HCT116 (cell line): Measurements from ENCODE around the gene RSAD2. TPM values are rescaled to one million over a fixed set of nuclear protein-coding genes. Genes with fewer than 3 reads are reported as not detected.

Experiments used
- ATAC-seq: fragments of 200-7000 bp; cut with Tn5 transposase; 2 replicates; pipeline ENCODE4 v1.9.1; 2020; ENCODE audit warnings: mild to moderate bottlenecking, moderate library complexity
- BruUV-seq: library from RNA; stranded (reverse); fragments of 400-500 nt; replicated peaks from 2 replicates; lab custom pipeline; 2021; lab: Mats Ljungman, UMichigan
- CTCF ChIA-PET: fragments of 300-600 bp; sonication (Branson Sonifier 250); formaldehyde crosslinking; loops from one replicate; lab custom pipeline; 2021; ENCODE audit warnings: antibody characterized with exemption; lab: Charles Lee
- POLR2A ChIA-PET: fragments of 300-600, 350-600 bp; sonication (Branson Sonifier 250); formaldehyde crosslinking; loops from one replicate; lab custom pipeline; 2021; ENCODE audit warnings: antibody characterized with exemption; lab: Charles Lee
- RAD21 ChIA-PET, 2 experiments: fragments of 300-600 bp; sonication (Branson Sonifier 250); formaldehyde crosslinking; loops; one replicate each; lab custom pipeline; 2023; ENCODE audit warnings: low total read pairs in 2 of 2; ENCODE audit not compliant: uncharacterized antibody in 2 of 2, unreplicated experiment in 2 of 2, low non-redundant PET in 1 of 2; lab: Charles Lee
- DNase-seq: peaks from one replicate; pipeline ENCODE4 v3.0.0-alpha.2; 2010; ENCODE audit warnings: low read depth, low spot score
- H2AFZ ChIP-seq: fragments of 200-600 bp; shearing (Covaris generic), sonication (generic); 2 replicates; pipeline ENCODE4 v1.6.1; 2017; ENCODE audit warnings: low read depth, mixed run types, mixed read lengths, antibody characterized with exemption, low read length; ENCODE audit not compliant: poor library complexity, severe bottlenecking
- H3K27ac ChIP-seq: 2 replicates; pipeline ENCODE4 v1.5.1; 2012; ENCODE audit warnings: low read depth, low read length
- H3K27me3 ChIP-seq: fragments of 200-600 bp; sonication (generic); 2 replicates; pipeline ENCODE4 v1.6.1; 2016; ENCODE audit warnings: mixed run types, low read length, mixed read lengths; ENCODE audit not compliant: insufficient read depth
- H3K36me3 ChIP-seq, 2 experiments: fragments of 200-500 bp in 1 of 2; fragments of 200-600 bp in 1 of 2; sonication (Bioruptor generic) in 1 of 2; sonication (generic) in 1 of 2; 2 replicates each; pipeline versions ENCODE4 v1.5.1 to v1.6.1; 2014 to 2016; ENCODE audit warnings: low read length in 2 of 2, inconsistent platforms in 1 of 2, mixed read lengths in 1 of 2, mixed run types in 1 of 2; ENCODE audit not compliant: insufficient read depth in 2 of 2, control insufficient read depth in 1 of 2
- H3K4me1 ChIP-seq, 2 experiments: fragments of 200-600 bp in 1 of 2; sonication (generic) in 1 of 2; 2 replicates each; pipeline versions ENCODE4 v1.5.1 to v1.6.1; 2012 to 2017; ENCODE audit warnings: low read length in 2 of 2, inconsistent platforms in 1 of 2, mild to moderate bottlenecking in 1 of 2, mixed read lengths in 1 of 2, mixed run types in 1 of 2, moderate library complexity in 1 of 2; ENCODE audit not compliant: insufficient read depth in 2 of 2, control insufficient read depth in 1 of 2
- H3K4me2 ChIP-seq: fragments of 200-600 bp; sonication (generic); 2 replicates; pipeline ENCODE4 v1.6.1; 2017; ENCODE audit warnings: mixed run types, low read length, mixed read lengths
- H3K4me3 ChIP-seq, 2 experiments: fragments of 200-600 bp in 1 of 2; sonication (generic) in 1 of 2; replicated peaks in 1 of 2; 2 replicates each; pipeline ENCODE4 v1.5.1; 2011 to 2016; ENCODE audit warnings: low read length in 2 of 2, control low read depth in 1 of 2, low read depth in 1 of 2, mild to moderate bottlenecking in 1 of 2, mixed read lengths in 1 of 2, mixed run types in 1 of 2
- H3K79me2 ChIP-seq: fragments of 200-600 bp; sonication (generic); 2 replicates; pipeline ENCODE4 v1.6.1; 2017; ENCODE audit warnings: mild to moderate bottlenecking, mixed run types, low read length, moderate library complexity, mixed read lengths; ENCODE audit not compliant: insufficient read depth
- H3K9ac ChIP-seq: fragments of 200-600 bp; sonication (generic); 2 replicates; pipeline ENCODE4 v1.6.1; 2016; ENCODE audit warnings: low read length, mixed read lengths
- H3K9me2 ChIP-seq: fragments of 200-600 bp; sonication (generic), shearing (Covaris generic); 2 replicates; pipeline ENCODE4 v1.6.1; 2017; ENCODE audit warnings: mixed run types, mild to moderate bottlenecking, moderate library complexity; ENCODE audit not compliant: insufficient read depth
- H3K9me3 ChIP-seq, 2 experiments: fragments of 200-500 bp in 1 of 2; fragments of 200-600 bp in 1 of 2; sonication (Bioruptor generic) in 1 of 2; sonication (generic) in 1 of 2; 2 replicates each; pipeline ENCODE4 v1.6.1; 2014 to 2017; ENCODE audit warnings: low read length in 2 of 2, mixed read lengths in 2 of 2, inconsistent platforms in 1 of 2, low read depth in 1 of 2, mild to moderate bottlenecking in 1 of 2, mixed run types in 1 of 2, moderate library complexity in 1 of 2; ENCODE audit not compliant: control insufficient read depth in 1 of 2, insufficient read depth in 1 of 2
- H4K20me1 ChIP-seq: fragments of 200-600 bp; sonication (generic), shearing (Covaris generic); 2 replicates; pipeline ENCODE4 v1.6.1; 2017; ENCODE audit warnings: mixed run types, mild to moderate bottlenecking, moderate library complexity; ENCODE audit not compliant: insufficient read depth
- ATF3 ChIP-seq: IDR thresholded peaks from 2 replicates; pipeline ENCODE4 v1.6.1; 2012
- CBX3 ChIP-seq: IDR thresholded peaks from 2 replicates; pipeline ENCODE4 v1.6.1; 2012; ENCODE audit warnings: low read depth
- CEBPB ChIP-seq: IDR thresholded peaks from 2 replicates; pipeline ENCODE4 v1.6.1; 2012; ENCODE audit warnings: low read depth
- CTCF ChIP-seq, 3 experiments: fragments of 200-600 bp in 1 of 3; sonication (generic) in 1 of 3; IDR thresholded peaks in 2 of 3; conservative IDR thresholded peaks in 1 of 3; 2 replicates each; pipeline ENCODE4 v1.5.1; 2012 to 2017; ENCODE audit warnings: low read depth in 2 of 3, low read length in 2 of 3, antibody characterized with exemption in 1 of 3, borderline replicate concordance in 1 of 3, control low read depth in 1 of 3, mild to moderate bottlenecking in 1 of 3, mixed read lengths in 1 of 3, mixed run types in 1 of 3, moderate library complexity in 1 of 3; ENCODE audit not compliant: insufficient read depth in 1 of 3
- EGR1 ChIP-seq: IDR thresholded peaks from 2 replicates; pipeline ENCODE4 v1.6.1; 2012; ENCODE audit warnings: low read depth
- ELF1 ChIP-seq: IDR thresholded peaks from 2 replicates; pipeline ENCODE4 v1.6.1; 2012; ENCODE audit warnings: low read depth, borderline replicate concordance
- EZH2 ChIP-seq: fragments of 200-600 bp; sonication (generic); IDR thresholded peaks from 2 replicates; pipeline ENCODE4 v1.6.1; 2017; ENCODE audit warnings: antibody characterized with exemption, mixed run types
- FOSL1 ChIP-seq: IDR thresholded peaks from 2 replicates; pipeline ENCODE4 v1.6.1; 2012; ENCODE audit warnings: low read depth
- JUND ChIP-seq: IDR thresholded peaks from 2 replicates; pipeline ENCODE4 v1.6.1; 2012
- MAX ChIP-seq: IDR thresholded peaks from 2 replicates; pipeline ENCODE4 v1.6.1; 2012
- POLR2A ChIP-seq: IDR thresholded peaks from 2 replicates; pipeline ENCODE4 v1.7.0; 2011; ENCODE audit warnings: borderline replicate concordance; ENCODE audit not compliant: insufficient read depth, insufficient read length; ENCODE audit errors: extremely low read depth
- POLR2AphosphoS5 ChIP-seq: IDR thresholded peaks from 2 replicates; pipeline ENCODE4 v1.6.1; 2011; ENCODE audit warnings: mild to moderate bottlenecking, low read depth, low read length, moderate library complexity
- RAD21 ChIP-seq: IDR thresholded peaks from 2 replicates; pipeline ENCODE4 v1.6.1; 2012; ENCODE audit warnings: low read depth, mild to moderate bottlenecking
- SIN3A ChIP-seq: IDR thresholded peaks from 2 replicates; pipeline ENCODE4 v1.6.1; 2012; ENCODE audit warnings: low read depth
- TCF7L2 ChIP-seq: IDR thresholded peaks from 2 replicates; pipeline ENCODE4 v1.7.0; 2011; ENCODE audit warnings: borderline replicate concordance, inconsistent platforms; ENCODE audit not compliant: insufficient read depth, insufficient read length; ENCODE audit errors: extremely low read depth
- YY1 ChIP-seq: IDR thresholded peaks from 2 replicates; pipeline ENCODE4 v1.6.1; 2011; ENCODE audit warnings: low read length, low read depth, moderate library complexity, mild to moderate bottlenecking; ENCODE audit not compliant: insufficient replicate concordance; ENCODE audit errors: extremely low read depth
- ZFX ChIP-seq: fragments of 450-650 bp; IDR thresholded peaks from 2 replicates; pipeline ENCODE4 v1.6.1; 2017
- ZNF274 ChIP-seq: fragments of 200-500 bp; sonication (Bioruptor generic); IDR thresholded peaks from 2 replicates; pipeline ENCODE4 v1.6.1; 2014; ENCODE audit warnings: mild to moderate bottlenecking, low read depth, low read length, inconsistent platforms
- intact Hi-C: fragments of 100-400 bp; cut with micrococcal nuclease; formaldehyde crosslinking; loops from 2 replicates; pipeline ENCODE4 v1.10.0; 2022
- total RNA-seq: library from RNA; stranded (reverse); gene quantifications from one replicate; pipeline ENCODE4 v1.2.1, GENCODE V29; 2021; ENCODE audit not compliant: unreplicated experiment
- TF ChIP-seq, protein P1 (sequence below): IDR thresholded peaks from 2 replicates; pipeline ENCODE4 v1.6.1; 2011; ENCODE audit warnings: mild to moderate bottlenecking, low read length, moderate library complexity; ENCODE audit not compliant: insufficient replicate concordance; ENCODE audit errors: extremely low read depth

The RSAD2 gene
- total RNA-seq, 1 experiment from 2014 or later = not detected

GRCh38 chr2:6944555-6944954 lies 67.0 kb downstream of the RSAD2 start:
- no peaks in the 10 kb centered on the region for H3K27me3 ChIP-seq
- ATAC-seq (no peak), DNase-seq (no peak)
- H3K9me3 ChIP-seq = no peaks in the 10 kb centered on the region
- no peak overlapping the region for H2AFZ ChIP-seq
- no peak overlapping the region for H3K9ac ChIP-seq
- H3K9me2 ChIP-seq = no peaks in the 10 kb centered on the region
- no peaks in the 10 kb centered on the region for H4K20me1 ChIP-seq
- no peak overlapping the region for H3K4me2 ChIP-seq
- H3K27ac ChIP-seq = no peak overlapping the region
- H3K36me3 ChIP-seq = no peaks in the 10 kb centered on the region
- ChIA-PET CTCF (no interaction called here), POLR2A (no interaction called here), RAD21 (no interaction called here)
- no TSS peak for BruUV-seq
- no peak for TF ChIP-seq ELF1
- no peak for TF ChIP-seq MAX
- TF ChIP-seq FOSL1 = no peak
- TF ChIP-seq ATF3 = no peak
- TF ChIP-seq JUND = no peak
- TF ChIP-seq, protein P1, sequence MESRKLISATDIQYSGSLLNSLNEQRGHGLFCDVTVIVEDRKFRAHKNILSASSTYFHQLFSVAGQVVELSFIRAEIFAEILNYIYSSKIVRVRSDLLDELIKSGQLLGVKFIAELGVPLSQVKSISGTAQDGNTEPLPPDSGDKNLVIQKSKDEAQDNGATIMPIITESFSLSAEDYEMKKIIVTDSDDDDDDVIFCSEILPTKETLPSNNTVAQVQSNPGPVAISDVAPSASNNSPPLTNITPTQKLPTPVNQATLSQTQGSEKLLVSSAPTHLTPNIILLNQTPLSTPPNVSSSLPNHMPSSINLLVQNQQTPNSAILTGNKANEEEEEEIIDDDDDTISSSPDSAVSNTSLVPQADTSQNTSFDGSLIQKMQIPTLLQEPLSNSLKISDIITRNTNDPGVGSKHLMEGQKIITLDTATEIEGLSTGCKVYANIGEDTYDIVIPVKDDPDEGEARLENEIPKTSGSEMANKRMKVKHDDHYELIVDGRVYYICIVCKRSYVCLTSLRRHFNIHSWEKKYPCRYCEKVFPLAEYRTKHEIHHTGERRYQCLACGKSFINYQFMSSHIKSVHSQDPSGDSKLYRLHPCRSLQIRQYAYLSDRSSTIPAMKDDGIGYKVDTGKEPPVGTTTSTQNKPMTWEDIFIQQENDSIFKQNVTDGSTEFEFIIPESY = no peak
- no peak for TF ChIP-seq EGR1
- TF ChIP-seq TCF7L2 = no peak
- no peak for TF ChIP-seq YY1
- TF ChIP-seq EZH2 = no peak
- no peak for TF ChIP-seq POLR2AphosphoS5
- TF ChIP-seq RAD21 = no peak
- no peak for TF ChIP-seq CTCF (IDR thresholded peaks at IDR 0.05 in 2 of 3, conservative IDR thresholded peaks at IDR 0.05 in 1 of 3; ENCODE audit: borderline replicate concordance in 1 of 3, insufficient read depth in 1 of 3, low read depth in 2 of 3, low read length in 2 of 3)
- TF ChIP-seq POLR2A = no peak
- TF ChIP-seq ZNF274 = no peak
- no peak for TF ChIP-seq CEBPB
- TF ChIP-seq CBX3 = no peak
- no peak for TF ChIP-seq ZFX
- TF ChIP-seq SIN3A = no peak
- no peak overlapping the region for H3K4me3 ChIP-seq
- no peaks in the 10 kb centered on the region for H3K4me1 ChIP-seq
- H3K79me2 ChIP-seq = no peaks in the 10 kb centered on the region; the same call in 1 of the 2 replicates
- intact Hi-C loops = no loop called here
